Smooth muscle cell (in vitro differentiated cells): ENCODE data around the gene CEP112. TPM values are rescaled to one million over a fixed set of nuclear protein-coding genes. Genes with fewer than 3 reads are reported as not detected.

ENCODE experiments used
- DNase-seq: peaks from one replicate; lab custom pipeline; 2025; ENCODE audit not compliant: unreplicated experiment; lab: John Stamatoyannopoulos, UW
- H2AFZ ChIP-seq: fragments of 200-600 bp; sonication (generic); 2 replicates; pipeline ENCODE4 v1.6.0; 2016; ENCODE audit warnings: antibody characterized with exemption, low read depth, mild to moderate bottlenecking
- H3F3A ChIP-seq: fragments of 200-600 bp; sonication (generic); 2 replicates; pipeline ENCODE4 v1.6.0; 2017; ENCODE audit warnings: antibody characterized with exemption, low read depth
- H3K27ac ChIP-seq: fragments of 200-600 bp; sonication (generic); 2 replicates; pipeline ENCODE4 v1.5.1; 2016; ENCODE audit warnings: low read depth, mild to moderate bottlenecking
- H3K27me3 ChIP-seq: fragments of 200-600 bp; sonication (generic); 2 replicates; pipeline ENCODE4 v1.6.1; 2016; ENCODE audit warnings: low read depth, mild to moderate bottlenecking
- H3K36me3 ChIP-seq: fragments of 200-600 bp; sonication (generic); 2 replicates; pipeline ENCODE4 v1.5.1; 2016; ENCODE audit warnings: low read depth
- H3K4me1 ChIP-seq: fragments of 200-600 bp; sonication (generic); 2 replicates; pipeline ENCODE4 v1.5.1; 2016; ENCODE audit warnings: low read depth
- H3K4me2 ChIP-seq: fragments of 200-600 bp; sonication (generic); 2 replicates; pipeline ENCODE4 v1.6.0; 2016; ENCODE audit warnings: mild to moderate bottlenecking
- H3K4me3 ChIP-seq: fragments of 200-600 bp; sonication (generic); 2 replicates; pipeline ENCODE4 v1.5.1; 2016; ENCODE audit warnings: mild to moderate bottlenecking
- H3K79me2 ChIP-seq: fragments of 200-600 bp; sonication (generic); 2 replicates; pipeline ENCODE4 v1.6.0; 2016; ENCODE audit warnings: low read depth, mild to moderate bottlenecking
- H3K9ac ChIP-seq: fragments of 200-600 bp; sonication (generic); 2 replicates; pipeline ENCODE4 v1.6.0; 2016; ENCODE audit warnings: low read depth
- H3K9me3 ChIP-seq: fragments of 200-600 bp; sonication (generic); replicated peaks from 2 replicates; pipeline ENCODE4 v1.5.1; 2016; ENCODE audit warnings: low read depth
- H4K20me1 ChIP-seq: fragments of 200-600 bp; sonication (generic); 2 replicates; pipeline ENCODE4 v1.6.0; 2016; ENCODE audit warnings: low read depth
- CTCF ChIP-seq: fragments of 200-600 bp; sonication (generic); IDR thresholded peaks from 2 replicates; pipeline ENCODE4 v1.5.1; 2017; ENCODE audit warnings: borderline replicate concordance, mild to moderate bottlenecking, antibody characterized with exemption; ENCODE audit not compliant: insufficient read depth, poor library complexity, severe bottlenecking
- WGBS: methylation state at CpG from one replicate; pipeline ENCODE4 v1.1.7; 2016; ENCODE audit warnings: low lambda C conversion rate; 5-methylcytosine and 5-hydroxymethylcytosine counted together
- polyA plus RNA-seq: library from polyadenylated mRNA; unstranded; fragments of >200 nt; fragmentation: Nextera tagmentation; extraction: Ambion mirVana; gene quantifications from 2 replicates; pipeline ENCODE4 v1.2.1, GENCODE V29; 2016
- total RNA-seq: library from RNA; depleted of rRNA; stranded (reverse); fragments of >200 nt; gene quantifications from 2 replicates; pipeline ENCODE4 v1.2.3, GENCODE V29; 2014

CEP112 gene
- total and polyA plus RNA-seq, 2 experiments from 2014 or later: 8.3 to 9.9 TPM

- TF ChIP-seq CTCF: no peak
Measured at GRCh38 chr17:65799454-65799853, 392.5 kb downstream of the CEP112 start.

GRCh38 chr17:65797809-65798208, 394.1 kb downstream of the CEP112 start:
- H3K79me2 ChIP-seq: no peaks in the 10 kb centered on the region
- TF ChIP-seq CTCF: peak; percentile 27
- WGBS: 64% methylated on average over 3 of the region's 3 CpGs
- H3K4me3 ChIP-seq: no peak overlapping the region
- no peak overlapping the region for H3K4me2 ChIP-seq
- no peaks in the 10 kb centered on the region for H3F3A ChIP-seq
- H3K36me3 ChIP-seq: peaks cover 16% of the 10 kb centered on the region
- no peaks in the 10 kb centered on the region for H3K27me3 ChIP-seq
- DNase-seq: no peak
- H3K4me1 ChIP-seq: no peaks in the 10 kb centered on the region
- no peak overlapping the region for H2AFZ ChIP-seq
- H3K9me3 ChIP-seq: peaks cover 7% of the 10 kb centered on the region
- H3K9ac ChIP-seq: no peak overlapping the region
- no peak overlapping the region for H3K27ac ChIP-seq
- H4K20me1 ChIP-seq: no peaks in the 10 kb centered on the region

More at GRCh38 chr17:65799454-65799853, 392.5 kb downstream of the CEP112 start:
- Histone ChIP-seq H4K20me1 (no peaks in the 10 kb centered on the region), H3F3A (no peaks in the 10 kb centered on the region), H3K27me3 (no peaks in the 10 kb centered on the region), H3K9ac (no peak overlapping the region), H3K4me3 (no peak overlapping the region), H3K4me1 (no peaks in the 10 kb centered on the region), H3K27ac (no peak overlapping the region), H3K4me2 (no peak overlapping the region), H3K9me3 (peaks cover 7% of the 10 kb centered on the region), H3K36me3 (peaks cover 20% of the 10 kb centered on the region), H2AFZ (no peak overlapping the region), H3K79me2 (no peaks in the 10 kb centered on the region)
- 96% methylated on average over 1 of the region's 1 CpG for WGBS
- DNase-seq: no peak

- Histone ChIP-seq H4K20me1 (no peaks in the 10 kb centered on the region), H3K4me1 (no peaks in the 10 kb centered on the region), H3K4me2 (no peak overlapping the region), H3K27me3 (no peaks in the 10 kb centered on the region), H3K9ac (no peak overlapping the region), H3F3A (no peaks in the 10 kb centered on the region), H3K9me3 (peaks cover 7% of the 10 kb centered on the region), H3K27ac (no peak overlapping the region), H3K4me3 (no peak overlapping the region), H2AFZ (no peak overlapping the region), H3K36me3 (peaks cover 9% of the 10 kb centered on the region), H3K79me2 (no peaks in the 10 kb centered on the region)
- TF ChIP-seq CTCF: no peak
- no peak for DNase-seq
- 97% methylated on average over 1 of the region's 1 CpG for WGBS
Measured at GRCh38 chr17:65797101-65797500, 394.8 kb downstream of the CEP112 start.

- Histone ChIP-seq H3K9ac (no peak overlapping the region), H3K27ac (no peak overlapping the region), H3K4me3 (no peak overlapping the region), H3F3A (no peaks in the 10 kb centered on the region), H3K4me2 (no peak overlapping the region), H4K20me1 (no peaks in the 10 kb centered on the region), H3K4me1 (no peaks in the 10 kb centered on the region), H3K9me3 (no peaks in the 10 kb centered on the region), H3K36me3 (no peaks in the 10 kb centered on the region), H3K79me2 (no peaks in the 10 kb centered on the region), H2AFZ (no peak overlapping the region), H3K27me3 (no peaks in the 10 kb centered on the region)
- peak; percentile 44 for TF ChIP-seq CTCF
- WGBS: 57% methylated on average over 5 of the region's 5 CpGs
- no peak for DNase-seq
Measured at GRCh38 chr17:65794572-65794971, 397.4 kb downstream of the CEP112 start.
